GM18498 (cell line): ENCODE measurements around the gene ADH4.
"Not testable (repeated sequence)": the region's sequence is repeated elsewhere in the genome, so short reads cannot be mapped to it uniquely, and the experiment has no call there.

Source experiments
- ATAC-seq: cut with Tn5 transposase; IDR thresholded peaks from one replicate; pipeline ENCODE4 v1.9.1; 2021; ENCODE audit warnings: mild to moderate bottlenecking, moderate library complexity; ENCODE audit not compliant: unreplicated experiment

Gene ADH4

GRCh38 chr4:99084595-99084994 lies 59.5 kb downstream of the ADH4 start:
- ATAC-seq: no peak

- no peak for ATAC-seq
These were observed 61.9 kb downstream of the ADH4 start for GRCh38 chr4:99082192-99082591.

GRCh38 chr4:99080869-99081268 lies 63.2 kb downstream of the ADH4 start:
- ATAC-seq: not testable (repeated sequence)

GRCh38 chr4:99079625-99080295 lies 64.3 kb downstream of the ADH4 start:
- ATAC-seq: no peak

- ATAC-seq: no peak
These were observed 65.0 kb downstream of the ADH4 start for GRCh38 chr4:99078931-99079624.

GRCh38 chr4:99078336-99078735 lies 65.8 kb downstream of the ADH4 start:
- ATAC-seq: no peak

- no peak for ATAC-seq
These were observed 66.9 kb downstream of the ADH4 start for GRCh38 chr4:99077177-99077576.

GRCh38 chr4:99076292-99076976 lies 67.7 kb downstream of the ADH4 start:
- no peak for ATAC-seq

- no peak for ATAC-seq
These were observed 69.3 kb downstream of the ADH4 start for GRCh38 chr4:99074816-99075215.
